ENCODE data around the gene PLEKHG3.

GRCh38 chr14:64795921-64796320 is 91.7 kb downstream of the PLEKHG3 start:
- TF ChIP-seq, protein P1, sequence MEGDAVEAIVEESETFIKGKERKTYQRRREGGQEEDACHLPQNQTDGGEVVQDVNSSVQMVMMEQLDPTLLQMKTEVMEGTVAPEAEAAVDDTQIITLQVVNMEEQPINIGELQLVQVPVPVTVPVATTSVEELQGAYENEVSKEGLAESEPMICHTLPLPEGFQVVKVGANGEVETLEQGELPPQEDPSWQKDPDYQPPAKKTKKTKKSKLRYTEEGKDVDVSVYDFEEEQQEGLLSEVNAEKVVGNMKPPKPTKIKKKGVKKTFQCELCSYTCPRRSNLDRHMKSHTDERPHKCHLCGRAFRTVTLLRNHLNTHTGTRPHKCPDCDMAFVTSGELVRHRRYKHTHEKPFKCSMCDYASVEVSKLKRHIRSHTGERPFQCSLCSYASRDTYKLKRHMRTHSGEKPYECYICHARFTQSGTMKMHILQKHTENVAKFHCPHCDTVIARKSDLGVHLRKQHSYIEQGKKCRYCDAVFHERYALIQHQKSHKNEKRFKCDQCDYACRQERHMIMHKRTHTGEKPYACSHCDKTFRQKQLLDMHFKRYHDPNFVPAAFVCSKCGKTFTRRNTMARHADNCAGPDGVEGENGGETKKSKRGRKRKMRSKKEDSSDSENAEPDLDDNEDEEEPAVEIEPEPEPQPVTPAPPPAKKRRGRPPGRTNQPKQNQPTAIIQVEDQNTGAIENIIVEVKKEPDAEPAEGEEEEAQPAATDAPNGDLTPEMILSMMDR (IDR thresholded peaks at IDR 0.05): no peak
- no peak for TF ChIP-seq EP300 (IDR thresholded peaks at IDR 0.05; ENCODE audit: low read depth)
